ENCODE measurements around the gene CCDC172. TPM values are rescaled to one million over a fixed set of nuclear protein-coding genes. Genes with fewer than 3 reads are reported as not detected.

Gene CCDC172
- polyA plus RNA-seq, 3 donors = not detected

DNA sequence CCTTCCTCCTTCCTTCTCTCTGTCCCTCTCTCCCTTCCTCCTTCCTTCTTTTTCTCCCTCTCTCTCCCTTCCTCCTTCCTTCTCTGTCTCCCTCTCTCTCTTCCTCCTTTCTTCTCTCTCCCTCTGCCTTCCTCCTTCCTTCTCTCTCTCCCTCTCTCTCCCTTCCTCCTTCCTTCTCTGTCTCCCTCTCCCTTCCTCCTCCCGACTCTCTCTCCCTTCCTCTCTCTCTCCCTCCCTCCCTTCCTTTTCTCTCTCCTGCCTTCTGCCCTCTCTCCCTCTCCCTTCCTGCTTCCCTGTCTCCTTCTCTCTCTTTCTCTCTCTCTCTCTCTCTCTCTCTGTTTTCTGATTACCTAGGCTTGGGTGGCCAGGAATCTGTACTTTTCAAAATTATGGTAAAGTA lies 34.6 kb upstream of the CCDC172 start:
- Histone ChIP-seq H3K79me2 (ENCODE audit: insufficient read depth, low read length) (no peaks in the 10 kb centered on the region), H2AFZ (ENCODE audit: insufficient read depth, low read depth, low read length, poor library complexity, severe bottlenecking) (no peak overlapping the region), H3K27me3 (ENCODE audit: control insufficient read depth in 2 of 2, insufficient read depth in 2 of 2, low read length in 2 of 2) (peaks cover 8 to 13% of the 10 kb centered on the region in 2 donors), H3K27ac (ENCODE audit: low read depth in 1 of 2, low read length in 2 of 2) (no peak overlapping the region), H3K9me3 (replicated peaks in 1 of 2; ENCODE audit: control insufficient read depth in 1 of 2, insufficient read depth in 1 of 2, low read length in 2 of 2) (no peaks in the 10 kb centered on the region), H3K9ac (ENCODE audit: insufficient read depth, low read length, poor library complexity, severe bottlenecking) (no peak overlapping the region), H3K4me3 (replicated peaks in 1 of 3; ENCODE audit: low read depth in 2 of 3, low read length in 3 of 3) (no peak overlapping the region), H3K4me2 (replicated peaks; ENCODE audit: extremely low read depth, low read length, poor library complexity, severe bottlenecking) (no peak overlapping the region), H3K4me1 (ENCODE audit: control insufficient read depth in 1 of 2, insufficient read depth in 2 of 2, low read length in 2 of 2) (no peaks in the 10 kb centered on the region), H3K36me3 (replicated peaks in 1 of 2; ENCODE audit: control insufficient read depth in 1 of 2, insufficient read depth in 2 of 2, low read length in 2 of 2) (no peaks in the 10 kb centered on the region), H4K20me1 (ENCODE audit: insufficient read depth, low read length) (no peaks in the 10 kb centered on the region)
- TF ChIP-seq, protein P1, sequence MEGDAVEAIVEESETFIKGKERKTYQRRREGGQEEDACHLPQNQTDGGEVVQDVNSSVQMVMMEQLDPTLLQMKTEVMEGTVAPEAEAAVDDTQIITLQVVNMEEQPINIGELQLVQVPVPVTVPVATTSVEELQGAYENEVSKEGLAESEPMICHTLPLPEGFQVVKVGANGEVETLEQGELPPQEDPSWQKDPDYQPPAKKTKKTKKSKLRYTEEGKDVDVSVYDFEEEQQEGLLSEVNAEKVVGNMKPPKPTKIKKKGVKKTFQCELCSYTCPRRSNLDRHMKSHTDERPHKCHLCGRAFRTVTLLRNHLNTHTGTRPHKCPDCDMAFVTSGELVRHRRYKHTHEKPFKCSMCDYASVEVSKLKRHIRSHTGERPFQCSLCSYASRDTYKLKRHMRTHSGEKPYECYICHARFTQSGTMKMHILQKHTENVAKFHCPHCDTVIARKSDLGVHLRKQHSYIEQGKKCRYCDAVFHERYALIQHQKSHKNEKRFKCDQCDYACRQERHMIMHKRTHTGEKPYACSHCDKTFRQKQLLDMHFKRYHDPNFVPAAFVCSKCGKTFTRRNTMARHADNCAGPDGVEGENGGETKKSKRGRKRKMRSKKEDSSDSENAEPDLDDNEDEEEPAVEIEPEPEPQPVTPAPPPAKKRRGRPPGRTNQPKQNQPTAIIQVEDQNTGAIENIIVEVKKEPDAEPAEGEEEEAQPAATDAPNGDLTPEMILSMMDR (IDR thresholded peaks at IDR 0.05) = no peak
- intact Hi-C loops (cut with micrococcal nuclease) = no loop called here
- 0% methylated on average over 1 of the region's 1 CpG for WGBS (ENCODE audit: insufficient coverage)
- H3K9me3 Mint-ChIP-seq = no peaks in the 10 kb centered on the region
- no peak overlapping the region for H3K4me3 Mint-ChIP-seq
- no peak for DNase-seq
- H3K27me3 Mint-ChIP-seq (ENCODE audit: low read depth in 3 of 3) = peaks cover 13 to 18% (median 16%) of the 10 kb centered on the region in 3 donors
- H3K4me1 Mint-ChIP-seq = no peaks in the 10 kb centered on the region
- no peak overlapping the region for H3K27ac Mint-ChIP-seq
- no peaks in the 10 kb centered on the region for H3K36me3 Mint-ChIP-seq

DNA sequence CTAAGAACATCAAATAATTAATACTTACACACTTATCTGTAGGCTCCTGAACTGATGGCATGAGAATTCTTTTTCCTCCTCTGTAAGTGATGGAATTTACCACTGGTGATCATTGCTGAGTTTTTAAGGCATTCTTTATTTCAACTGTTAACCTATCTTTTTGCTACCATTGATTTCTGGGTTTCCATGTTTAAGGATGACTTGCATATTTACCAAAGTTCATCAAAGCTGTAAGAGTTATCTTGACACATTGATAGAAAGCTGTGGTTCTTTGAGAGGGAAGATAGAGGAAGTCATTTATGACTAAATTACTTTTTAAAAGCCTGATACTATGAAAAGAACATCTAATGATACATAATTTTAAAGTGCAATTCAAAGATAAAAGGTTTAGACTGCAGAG lies 31.8 kb upstream of the CCDC172 start:
- H3K36me3 Mint-ChIP-seq = no peaks in the 10 kb centered on the region
- peaks cover 3 to 8% (median 6%) of the 10 kb centered on the region in 3 donors for H3K27me3 Mint-ChIP-seq (ENCODE audit: low read depth in 3 of 3)
- H2AFZ ChIP-seq (ENCODE audit: insufficient read depth, low read depth, low read length, poor library complexity, severe bottlenecking) = no peak overlapping the region
- H3K4me3 Mint-ChIP-seq = no peak overlapping the region
- H3K4me1 Mint-ChIP-seq = no peaks in the 10 kb centered on the region
- no peak overlapping the region for H3K4me3 ChIP-seq (replicated peaks in 1 of 3; ENCODE audit: low read depth in 2 of 3, low read length in 3 of 3)
- no peaks in the 10 kb centered on the region for H3K79me2 ChIP-seq (ENCODE audit: insufficient read depth, low read length)
- H3K9ac ChIP-seq (ENCODE audit: insufficient read depth, low read length, poor library complexity, severe bottlenecking) = no peak overlapping the region
- H4K20me1 ChIP-seq (ENCODE audit: insufficient read depth, low read length) = no peaks in the 10 kb centered on the region
- no peak overlapping the region for H3K27ac ChIP-seq (ENCODE audit: low read depth in 1 of 2, low read length in 2 of 2)
- intact Hi-C loops (cut with micrococcal nuclease) = no loop called here
- H3K4me2 ChIP-seq (replicated peaks; ENCODE audit: extremely low read depth, low read length, poor library complexity, severe bottlenecking) = no peak overlapping the region
- H3K9me3 Mint-ChIP-seq = no peaks in the 10 kb centered on the region
- no peaks in the 10 kb centered on the region for H3K36me3 ChIP-seq (replicated peaks in 1 of 2; ENCODE audit: control insufficient read depth in 1 of 2, insufficient read depth in 2 of 2, low read length in 2 of 2)
- TF ChIP-seq, protein P1 (IDR thresholded peaks at IDR 0.05) = no peak
- no peaks in the 10 kb centered on the region for H3K9me3 ChIP-seq (replicated peaks in 1 of 2; ENCODE audit: control insufficient read depth in 1 of 2, insufficient read depth in 1 of 2, low read length in 2 of 2)
- DNase-seq = no peak
- no peaks in the 10 kb centered on the region for H3K4me1 ChIP-seq (ENCODE audit: control insufficient read depth in 1 of 2, insufficient read depth in 2 of 2, low read length in 2 of 2)
- H3K27me3 ChIP-seq (ENCODE audit: control insufficient read depth in 2 of 2, insufficient read depth in 2 of 2, low read length in 2 of 2) = peaks cover 0 to under 1% of the 10 kb centered on the region in 2 donors
- H3K27ac Mint-ChIP-seq = no peak overlapping the region

Data from CD14-positive monocyte (primary cell).